22Rv1 (cell line): ENCODE data around the gene RCSD1.

ENCODE experiments used
- H3K27ac ChIP-seq: fragments of 450-650 bp; 2 replicates; pipeline ENCODE4 v1.5.1; 2017
- ZFX ChIP-seq: fragments of 450-650 bp; IDR thresholded peaks from 2 replicates; pipeline ENCODE4 v1.6.1; 2017; ENCODE audit warnings: antibody characterized with exemption, borderline replicate concordance
- TF ChIP-seq, protein P1 (sequence below): fragments of 450-650 bp; IDR thresholded peaks from 2 replicates; pipeline ENCODE4 v1.5.1; 2017; ENCODE audit warnings: mild to moderate bottlenecking

The RCSD1 gene

DNA sequence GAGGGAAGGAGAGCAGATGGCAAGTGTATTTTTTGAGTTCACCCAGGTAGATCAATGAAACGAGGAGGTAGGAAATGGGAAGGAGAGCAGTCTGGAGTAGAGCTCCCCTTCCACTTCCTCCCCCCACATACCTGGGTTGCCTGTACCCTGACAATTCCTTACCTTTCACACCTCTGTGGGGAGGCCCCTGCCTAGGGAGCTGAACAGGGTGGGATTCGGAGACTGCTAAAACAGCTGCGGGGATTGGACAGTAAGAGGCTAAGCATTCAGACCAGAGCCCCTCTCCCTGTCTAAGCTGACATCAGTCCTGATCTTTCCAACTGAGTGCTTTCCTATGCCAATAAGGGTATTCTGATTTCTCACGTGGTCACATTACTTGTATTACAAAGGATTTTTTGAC lies 14.5 kb downstream of the RCSD1 start:
- H3K27ac ChIP-seq: no peak overlapping the region
- TF ChIP-seq, protein P1, sequence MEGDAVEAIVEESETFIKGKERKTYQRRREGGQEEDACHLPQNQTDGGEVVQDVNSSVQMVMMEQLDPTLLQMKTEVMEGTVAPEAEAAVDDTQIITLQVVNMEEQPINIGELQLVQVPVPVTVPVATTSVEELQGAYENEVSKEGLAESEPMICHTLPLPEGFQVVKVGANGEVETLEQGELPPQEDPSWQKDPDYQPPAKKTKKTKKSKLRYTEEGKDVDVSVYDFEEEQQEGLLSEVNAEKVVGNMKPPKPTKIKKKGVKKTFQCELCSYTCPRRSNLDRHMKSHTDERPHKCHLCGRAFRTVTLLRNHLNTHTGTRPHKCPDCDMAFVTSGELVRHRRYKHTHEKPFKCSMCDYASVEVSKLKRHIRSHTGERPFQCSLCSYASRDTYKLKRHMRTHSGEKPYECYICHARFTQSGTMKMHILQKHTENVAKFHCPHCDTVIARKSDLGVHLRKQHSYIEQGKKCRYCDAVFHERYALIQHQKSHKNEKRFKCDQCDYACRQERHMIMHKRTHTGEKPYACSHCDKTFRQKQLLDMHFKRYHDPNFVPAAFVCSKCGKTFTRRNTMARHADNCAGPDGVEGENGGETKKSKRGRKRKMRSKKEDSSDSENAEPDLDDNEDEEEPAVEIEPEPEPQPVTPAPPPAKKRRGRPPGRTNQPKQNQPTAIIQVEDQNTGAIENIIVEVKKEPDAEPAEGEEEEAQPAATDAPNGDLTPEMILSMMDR: no peak
- no peak for TF ChIP-seq ZFX

DNA sequence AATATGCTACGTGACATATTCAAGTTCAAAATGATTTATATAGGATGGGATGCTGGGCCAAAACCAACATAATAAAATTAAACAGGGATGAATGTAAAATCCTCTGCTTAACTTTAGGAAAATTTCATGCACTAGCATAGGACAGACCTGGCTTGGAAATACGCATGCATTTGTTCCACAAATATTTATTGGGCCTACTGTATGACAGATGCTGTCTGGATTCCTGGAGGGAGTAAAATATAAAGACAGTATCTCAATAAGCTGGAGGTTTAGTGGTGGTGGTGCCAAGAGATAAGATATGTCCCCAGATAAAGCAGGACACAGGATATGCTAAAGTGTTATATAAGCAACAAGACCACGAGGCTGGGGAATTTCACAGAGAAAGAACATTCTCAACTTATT lies 15.1 kb downstream of the RCSD1 start:
- H3K27ac ChIP-seq: no peak overlapping the region
- no peak for TF ChIP-seq ZFX
- TF ChIP-seq, protein P1: no peak

DNA sequence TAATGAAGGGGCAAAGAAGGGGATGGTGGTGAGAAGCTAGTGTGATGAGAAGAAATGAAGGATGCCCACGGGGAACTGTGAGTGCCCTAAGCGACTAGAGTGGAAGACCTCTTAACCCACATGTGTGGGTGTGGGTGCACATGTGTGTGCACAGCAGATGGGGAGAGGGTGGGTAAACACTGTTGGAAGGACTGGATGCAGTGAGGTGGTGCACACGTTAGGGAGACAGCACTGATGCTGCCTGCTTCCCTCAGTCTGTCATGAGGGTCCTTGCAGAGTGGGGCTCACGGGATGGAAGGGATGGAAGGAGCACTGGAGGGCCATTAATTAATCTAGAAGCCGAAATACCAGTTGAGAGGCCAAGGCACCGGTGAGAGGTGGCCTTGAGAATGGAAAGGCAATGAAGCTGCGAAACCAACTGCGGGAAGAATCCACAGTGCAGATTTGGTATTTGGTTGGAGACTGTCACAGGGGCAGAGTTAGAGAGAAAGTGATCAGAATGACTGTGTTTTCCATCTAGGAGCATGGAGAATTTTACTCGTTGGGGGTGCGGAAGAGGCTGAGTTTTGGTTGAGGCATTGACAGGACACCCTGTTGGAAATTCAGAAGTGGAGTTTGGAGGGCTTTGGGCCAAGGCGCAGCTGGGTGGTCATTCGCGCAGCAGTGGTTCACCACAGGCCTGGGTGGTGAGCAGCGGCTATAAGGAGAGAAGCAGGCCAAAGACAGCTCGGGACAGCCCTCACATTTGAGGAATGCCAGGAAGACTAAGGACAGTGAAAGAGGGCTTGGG lies 15.8 kb downstream of the RCSD1 start:
- TF ChIP-seq, protein P1: no peak
- TF ChIP-seq ZFX: no peak
- no peak overlapping the region for H3K27ac ChIP-seq

DNA sequence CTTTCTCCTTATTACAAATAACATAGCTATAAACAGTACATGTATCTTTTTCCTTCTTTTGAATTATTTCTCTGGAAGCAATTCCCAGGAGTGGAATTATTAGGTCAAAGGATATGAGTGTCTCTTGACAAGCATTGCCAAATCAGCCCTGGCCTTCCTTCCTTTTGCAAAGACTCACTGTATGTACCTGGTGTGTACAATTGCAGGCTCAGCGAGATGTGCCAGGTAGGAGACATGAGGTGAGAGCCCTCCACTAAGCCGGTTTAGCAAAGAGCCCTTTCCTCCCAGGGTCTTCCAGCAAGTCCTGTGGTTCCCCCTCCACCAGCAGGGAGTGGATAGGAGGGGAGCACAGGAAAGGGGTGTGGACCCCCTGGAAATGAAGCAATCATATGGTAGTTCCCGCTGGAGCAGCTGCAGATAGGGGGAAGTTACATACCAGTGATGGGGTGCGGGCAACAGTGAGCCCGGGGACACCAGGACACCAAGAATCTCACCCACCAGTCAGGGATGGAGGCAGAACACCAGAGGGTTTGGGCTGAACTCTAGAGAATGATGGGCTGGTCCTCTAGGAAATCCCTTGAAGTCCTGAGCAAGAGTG lies 18.3 kb downstream of the RCSD1 start:
- H3K27ac ChIP-seq: no peak overlapping the region
- TF ChIP-seq, protein P1: no peak
- TF ChIP-seq ZFX: no peak

DNA sequence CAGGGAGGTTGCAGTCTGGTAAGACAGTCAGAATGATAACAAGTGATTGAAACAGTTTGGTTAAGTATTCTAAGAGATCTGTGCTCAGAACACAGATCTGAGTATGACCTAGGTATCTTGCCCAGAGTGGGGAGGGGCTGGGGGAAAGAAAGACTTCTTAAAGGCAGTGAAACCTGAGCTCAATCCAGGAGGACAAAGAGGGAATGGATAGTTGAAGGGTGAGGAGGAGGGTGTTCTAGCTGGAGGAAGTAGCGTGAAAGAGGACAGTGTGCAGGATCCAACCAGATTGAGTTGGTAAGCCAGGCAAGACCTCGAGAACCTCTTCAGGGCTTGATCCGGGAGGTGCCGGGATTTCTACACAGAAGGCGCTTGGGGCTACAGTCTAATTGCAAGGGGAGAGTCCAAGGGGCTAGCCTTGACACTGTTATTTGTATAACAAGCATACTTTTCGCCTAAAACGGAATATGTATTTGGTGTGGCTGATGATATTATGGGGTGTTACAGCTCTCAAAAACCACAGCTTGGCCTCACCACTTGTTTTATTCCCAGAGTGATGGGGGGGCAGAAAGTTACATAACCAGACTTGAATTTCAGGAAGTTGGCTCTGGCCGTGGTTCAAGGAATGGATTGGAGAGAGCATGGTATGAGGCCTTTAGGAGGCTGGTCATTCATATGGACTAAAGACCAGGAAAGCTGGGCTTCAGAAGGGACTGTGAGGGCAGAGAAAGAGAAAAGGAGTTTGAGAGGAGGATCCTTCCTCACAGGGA lies 19.1 kb downstream of the RCSD1 start:
- no peak overlapping the region for H3K27ac ChIP-seq
- TF ChIP-seq, protein P1: no peak
- TF ChIP-seq ZFX: no peak

DNA sequence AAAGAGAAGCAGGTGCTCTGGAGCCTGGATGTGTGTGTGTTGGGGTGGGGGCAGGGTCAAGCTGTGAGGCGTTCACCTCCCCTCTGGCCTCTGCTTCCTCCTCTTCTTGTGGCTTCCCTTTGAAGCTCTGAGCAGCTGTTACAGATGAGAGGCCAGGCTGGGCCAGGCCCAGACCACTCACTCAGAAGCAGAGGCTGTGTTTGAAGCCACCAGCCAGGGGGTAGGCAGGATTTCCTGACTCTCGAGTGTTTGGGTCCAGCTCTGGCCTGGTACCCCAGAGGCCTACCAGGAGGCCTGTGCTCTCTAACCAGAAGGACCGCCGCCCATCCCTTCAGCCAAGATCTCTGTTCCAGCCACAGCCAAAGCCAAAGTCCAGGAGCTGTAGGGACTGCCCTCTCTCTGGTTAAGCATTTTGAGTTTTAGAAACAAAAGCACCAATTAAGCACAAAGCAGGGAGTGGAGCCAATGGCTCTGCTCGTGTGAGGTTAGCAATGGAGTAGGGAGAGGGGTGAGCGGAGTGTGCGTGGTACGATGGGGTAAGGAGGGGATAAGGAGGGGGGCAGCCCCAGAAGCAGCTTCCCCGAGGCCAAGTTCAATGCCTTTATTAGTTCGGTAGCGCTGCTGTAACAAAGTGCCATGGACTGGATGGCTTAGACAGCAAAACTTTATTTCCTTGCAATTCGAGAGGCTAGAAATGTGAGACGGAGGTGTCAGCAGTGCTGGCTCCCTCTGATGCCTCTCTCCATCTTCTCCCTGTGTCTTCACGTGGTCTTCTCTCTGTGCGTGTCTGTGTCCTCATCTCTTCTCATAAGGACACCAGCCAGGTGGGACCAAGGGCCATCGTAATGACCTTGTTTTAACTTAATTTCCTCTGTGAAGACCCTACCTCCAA lies 20.5 kb downstream of the RCSD1 start:
- H3K27ac ChIP-seq: no peak overlapping the region
- TF ChIP-seq ZFX: no peak
- TF ChIP-seq, protein P1: no peak
